IMR-90 (cell line): ENCODE results near the gene LRP5. TPM values are rescaled to one million over a fixed set of nuclear protein-coding genes. Genes with fewer than 3 reads are reported as not detected.

ENCODE experiments used
- ATAC-seq: fragments of 200-7000 bp; cut with Tn5 transposase; 2 replicates; pipeline ENCODE4 v1.9.1; 2020; ENCODE audit warnings: low read depth, mild to moderate bottlenecking, moderate library complexity
- BruUV-seq: library from RNA; stranded (reverse); fragments of 400-500 nt; replicated peaks from 2 replicates; lab custom pipeline; 2021; lab: Mats Ljungman, UMichigan
- CTCF ChIA-PET: fragments of 300-600 bp; formaldehyde crosslinking; extraction: SDS; loops from one replicate; lab custom pipeline; 2021; ENCODE audit warnings: antibody characterized with exemption; lab: Yijun Ruan, JAX
- POLR2A ChIA-PET: fragments of 300-600 bp; sonication (Branson Sonifier 250); formaldehyde crosslinking; loops from one replicate; lab custom pipeline; 2022; ENCODE audit warnings: antibody characterized with exemption; ENCODE audit not compliant: unreplicated experiment; lab: Charles Lee
- DNase-seq: peaks from one replicate; pipeline ENCODE4 v3.0.0; 2013
- H2AFZ ChIP-seq: replicated peaks from 2 replicates; pipeline ENCODE3; 2013; ENCODE audit warnings: low read length, mild to moderate bottlenecking; ENCODE audit not compliant: poor library complexity
- H2AK5ac ChIP-seq: 2 replicates; pipeline ENCODE4 v1.6.1; 2013; ENCODE audit warnings: low read depth, low read length, inconsistent platforms
- H2AK9ac ChIP-seq: replicated peaks from 2 replicates; pipeline ENCODE3; 2013; ENCODE audit warnings: mild to moderate bottlenecking, low read depth, low read length, moderate library complexity; ENCODE audit not compliant: poor library complexity
- H2BK120ac ChIP-seq: 2 replicates; pipeline ENCODE4 v1.6.1; 2013; ENCODE audit warnings: low read depth, low read length, inconsistent platforms
- H2BK15ac ChIP-seq: 3 replicates; pipeline ENCODE4 v1.6.1; 2013; ENCODE audit warnings: low read depth, low read length, inconsistent platforms
- H2BK20ac ChIP-seq: 2 replicates; pipeline ENCODE4 v1.6.1; 2013; ENCODE audit warnings: low read depth, mild to moderate bottlenecking, inconsistent platforms, low read length, moderate library complexity
- H2BK5ac ChIP-seq: 2 replicates; pipeline ENCODE4 v1.6.1; 2013; ENCODE audit warnings: mild to moderate bottlenecking, low read depth, low read length, inconsistent platforms; ENCODE audit not compliant: poor library complexity, severe bottlenecking
- H3K14ac ChIP-seq: replicated peaks from 2 replicates; pipeline ENCODE4 v1.6.1; 2013; ENCODE audit warnings: low read depth, low read length, inconsistent platforms
- H3K18ac ChIP-seq: 2 replicates; pipeline ENCODE4 v1.6.1; 2013; ENCODE audit warnings: low read depth, low read length, control low read depth
- H3K23ac ChIP-seq: 2 replicates; pipeline ENCODE4 v1.6.1; 2013; ENCODE audit warnings: low read depth, low read length, inconsistent platforms
- H3K27ac ChIP-seq: 2 replicates; pipeline ENCODE4 v1.5.1; 2013; ENCODE audit warnings: mild to moderate bottlenecking, control low read depth, low read length; ENCODE audit not compliant: insufficient read depth
- H3K27me3 ChIP-seq: 2 replicates; pipeline ENCODE4 v1.6.1; 2013; ENCODE audit warnings: low read length; ENCODE audit not compliant: control insufficient read depth, insufficient read depth
- H3K36me3 ChIP-seq: 2 replicates; pipeline ENCODE4 v1.6.1; 2013; ENCODE audit warnings: low read length, mixed read lengths; ENCODE audit not compliant: control insufficient read depth, insufficient read depth
- H3K4ac ChIP-seq: 2 replicates; pipeline ENCODE4 v1.6.1; 2013; ENCODE audit warnings: low read depth, low read length, inconsistent platforms
- H3K4me1 ChIP-seq: 2 replicates; pipeline ENCODE4 v1.6.1; 2013; ENCODE audit warnings: low read length, mixed read lengths; ENCODE audit not compliant: control insufficient read depth, insufficient read depth
- H3K4me2 ChIP-seq: 2 replicates; pipeline ENCODE4 v1.6.1; 2013; ENCODE audit warnings: low read depth, mild to moderate bottlenecking, control low read depth, low read length, moderate library complexity
- H3K4me3 ChIP-seq: 2 replicates; pipeline ENCODE4 v1.5.1; 2013; ENCODE audit warnings: low read depth, mild to moderate bottlenecking, control low read depth, low read length, moderate library complexity; ENCODE audit not compliant: insufficient read depth
- H3K56ac ChIP-seq: 2 replicates; pipeline ENCODE4 v1.6.1; 2013; ENCODE audit warnings: low read length, inconsistent platforms; ENCODE audit not compliant: insufficient read depth; ENCODE audit errors: extremely low read depth
- H3K79me1 ChIP-seq, 2 experiments: 2 replicates each; pipeline ENCODE4 v1.6.1; 2013; ENCODE audit warnings: low read length in 2 of 2, inconsistent platforms in 1 of 2, low read depth in 1 of 2
- H3K9ac ChIP-seq: 2 replicates; pipeline ENCODE4 v1.6.1; 2013; ENCODE audit warnings: low read depth, low read length, control low read depth
- H3K9me1 ChIP-seq: 2 replicates; pipeline ENCODE4 v1.6.1; 2013; ENCODE audit warnings: low read length, inconsistent platforms; ENCODE audit not compliant: insufficient read depth
- H3K9me3 ChIP-seq: 2 replicates; pipeline ENCODE4 v1.6.1; 2013; ENCODE audit warnings: low read length; ENCODE audit not compliant: control insufficient read depth, insufficient read depth
- H4K20me1 ChIP-seq: 2 replicates; pipeline ENCODE4 v1.6.1; 2013; ENCODE audit warnings: low read length, inconsistent platforms; ENCODE audit not compliant: insufficient read depth
- H4K5ac ChIP-seq: 2 replicates; pipeline ENCODE4 v1.6.1; 2013; ENCODE audit warnings: mild to moderate bottlenecking, low read depth, low read length, control low read depth
- H4K8ac ChIP-seq, 2 experiments: 2 replicates each; pipeline ENCODE4 v1.6.1; 2013; ENCODE audit warnings: low read depth in 2 of 2, low read length in 2 of 2, control low read depth in 1 of 2, inconsistent platforms in 1 of 2
- H4K91ac ChIP-seq: 2 replicates; pipeline ENCODE4 v1.6.1; 2013; ENCODE audit warnings: low read depth, low read length, inconsistent platforms; ENCODE audit not compliant: insufficient read depth
- BHLHE40 ChIP-seq: fragments of 150-350 bp; IDR thresholded peaks from 2 replicates; pipeline ENCODE4 v1.6.1; 2016; ENCODE audit warnings: mild to moderate bottlenecking, low read depth, low read length
- CHD1 ChIP-seq: IDR thresholded peaks from 2 replicates; pipeline ENCODE4 v1.6.1; 2012; ENCODE audit warnings: low read depth, low read length, improper control_type of control experiment
- FOS ChIP-seq: fragments of 150-350 bp; IDR thresholded peaks from 2 replicates; pipeline ENCODE4 v1.6.1; 2016; ENCODE audit warnings: low read depth, low read length
- MAFK ChIP-seq: IDR thresholded peaks from 2 replicates; pipeline ENCODE4 v1.6.1; 2012; ENCODE audit warnings: low read depth, low read length, improper control_type of control experiment
- MAZ ChIP-seq: IDR thresholded peaks from 2 replicates; pipeline ENCODE4 v1.6.1; 2012; ENCODE audit warnings: low read depth, mild to moderate bottlenecking, low read length, improper control_type of control experiment, moderate library complexity, borderline replicate concordance
- MXI1 ChIP-seq: IDR thresholded peaks from 2 replicates; pipeline ENCODE4 v1.6.1; 2012; ENCODE audit warnings: low read depth, mild to moderate bottlenecking, low read length, moderate library complexity, borderline replicate concordance
- RCOR1 ChIP-seq: IDR thresholded peaks from 2 replicates; pipeline ENCODE4 v1.6.1; 2012; ENCODE audit warnings: mild to moderate bottlenecking, low read length, improper control_type of control experiment; ENCODE audit not compliant: insufficient replicate concordance
- WGBS, 2 experiments: methylation state at CpG; one replicate each; pipeline versions ENCODE4 v1.1.5 to v1.1.7; 2013; ENCODE audit warnings: missing lambda C conversion rate in 2 of 2; ENCODE audit not compliant: insufficient read length in 1 of 2; ENCODE audit errors: extremely low coverage in 2 of 2; 5-methylcytosine and 5-hydroxymethylcytosine counted together
- dilution Hi-C: fragments of 300-500 bp; cut with HindIII; formaldehyde crosslinking; loops from one replicate; pipeline ENCODE4 v1.14.3; 2018; ENCODE audit warnings: low sequenced_read_pairs; ENCODE audit not compliant: unreplicated experiment
- in situ Hi-C: fragments of 300-500 bp; cut with MboI; formaldehyde crosslinking; loops from 3 replicates; pipeline ENCODE4 v1.14.3; 2019; ENCODE audit warnings: low sequenced_read_pairs, inconsistent platforms, mixed read lengths
- intact Hi-C: fragments of 100-400 bp; cut with micrococcal nuclease; formaldehyde crosslinking; loops from 2 replicates; pipeline ENCODE4 v1.10.0; 2022
- polyA plus RNA-seq, 3 experiments: library from polyadenylated mRNA; depleted of rRNA; stranded (reverse); fragments of >200 nt; gene quantifications; 2 replicates each; pipeline ENCODE4 v1.2.3, GENCODE V29; 2012; ENCODE audit warnings: low replicate concordance in 1 of 3
- total RNA-seq: library from RNA; depleted of rRNA; stranded (reverse); fragments of >200 nt; gene quantifications from 2 replicates; pipeline ENCODE4 v1.2.3, GENCODE V29; 2012

Gene LRP5
- total and polyA plus RNA-seq, 2 of the 4 experiments (the other 2 are of a cell fraction), result 10.4 to 15.0 TPM

- in situ Hi-C loops, result no loop called here
- CTCF ChIA-PET, result no interaction called here
- WGBS, 2 experiments, result no CpG with 5 or more reads among the region's 3 CpGs
Measured at GRCh38 chr11:68430801-68431200, 118.4 kb downstream of the LRP5 start.

More at GRCh38 chr11:68430801-68431200, 118.4 kb downstream of the LRP5 start:
- H2AK5ac ChIP-seq, result no peak overlapping the region
- H2BK120ac ChIP-seq, result no peak overlapping the region
- DNase-seq (no peak), ATAC-seq (no peak)
- H2AFZ ChIP-seq, result no peak overlapping the region
- no peak overlapping the region for H2BK15ac ChIP-seq
- POLR2A ChIA-PET, result no interaction called here
- no peak overlapping the region for H3K23ac ChIP-seq
- H3K36me3 ChIP-seq, result peaks cover 60% of the 10 kb centered on the region
- no peak overlapping the region for H4K8ac ChIP-seq
- intact Hi-C loops (no loop called here), dilution Hi-C loops (no loop called here)
- H3K9me3 ChIP-seq, result peaks cover 14% of the 10 kb centered on the region
- H3K9me1 ChIP-seq, result no peaks in the 10 kb centered on the region; the same call in 1 of the 2 replicates
- H3K14ac ChIP-seq, result no peak overlapping the region
- H3K9ac ChIP-seq, result no peak overlapping the region
- H3K18ac ChIP-seq, result no peak overlapping the region
- no peak for TF ChIP-seq RCOR1
- TF ChIP-seq MAFK, result no peak
- TF ChIP-seq MXI1, result no peak
- TF ChIP-seq FOS, result no peak
- no peak for TF ChIP-seq BHLHE40
- no peak for TF ChIP-seq CHD1
- no peak for TF ChIP-seq MAZ
- H2BK20ac ChIP-seq, result no peak overlapping the region
- H3K27ac ChIP-seq, result no peak overlapping the region
- no peak overlapping the region for H3K4me2 ChIP-seq
- no peak overlapping the region for H4K5ac ChIP-seq
- H3K4me3 ChIP-seq, result no peak overlapping the region
- no peak overlapping the region for H4K91ac ChIP-seq
- no peaks in the 10 kb centered on the region for H4K20me1 ChIP-seq
- peak overlapping the region; percentile 61 for H2AK9ac ChIP-seq
- H3K4me1 ChIP-seq, result no peaks in the 10 kb centered on the region
- H3K56ac ChIP-seq, result no peak overlapping the region
- H3K79me1 ChIP-seq, result no peaks in the 10 kb centered on the region
- H3K27me3 ChIP-seq, result no peaks in the 10 kb centered on the region
- no peak overlapping the region for H3K4ac ChIP-seq
- H2BK5ac ChIP-seq, result no peak overlapping the region
- BruUV-seq, result no TSS peak
